SH-SY5Y (cell line): ENCODE data around the gene COQ5.

ENCODE experiments used
- GATA2 ChIP-seq: IDR thresholded peaks from 2 replicates; pipeline ENCODE4 v1.6.1; 2011; ENCODE audit warnings: mild to moderate bottlenecking, low read depth, low read length
- GATA3 ChIP-seq: IDR thresholded peaks from 2 replicates; pipeline ENCODE4 v1.6.1; 2011; ENCODE audit warnings: low read depth, mild to moderate bottlenecking, low read length, moderate library complexity

DNA sequence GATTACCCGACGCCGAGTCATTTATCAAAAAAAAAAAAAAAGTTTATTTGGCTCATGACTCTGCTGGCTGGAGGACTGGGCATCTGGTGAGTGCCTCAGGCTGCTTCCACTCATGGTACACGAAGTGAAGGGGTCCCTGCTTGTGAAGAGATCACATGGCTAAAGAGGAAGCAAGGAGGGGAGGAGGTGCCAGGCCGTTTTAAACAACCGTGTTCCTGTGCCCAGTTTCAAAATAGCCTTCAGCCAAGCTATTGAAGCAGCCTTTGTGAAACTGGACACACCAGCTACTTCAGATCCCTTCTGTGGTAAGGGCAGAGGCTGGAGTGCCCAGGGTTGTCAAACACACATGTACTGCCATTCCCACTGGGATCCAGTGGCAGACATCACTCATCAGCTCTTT is 44.6 kb upstream of the COQ5 start:
- TF ChIP-seq GATA2 (no peak), GATA3 (no peak)
